ENCODE results near the gene PELI2.

PELI2 gene

DNA sequence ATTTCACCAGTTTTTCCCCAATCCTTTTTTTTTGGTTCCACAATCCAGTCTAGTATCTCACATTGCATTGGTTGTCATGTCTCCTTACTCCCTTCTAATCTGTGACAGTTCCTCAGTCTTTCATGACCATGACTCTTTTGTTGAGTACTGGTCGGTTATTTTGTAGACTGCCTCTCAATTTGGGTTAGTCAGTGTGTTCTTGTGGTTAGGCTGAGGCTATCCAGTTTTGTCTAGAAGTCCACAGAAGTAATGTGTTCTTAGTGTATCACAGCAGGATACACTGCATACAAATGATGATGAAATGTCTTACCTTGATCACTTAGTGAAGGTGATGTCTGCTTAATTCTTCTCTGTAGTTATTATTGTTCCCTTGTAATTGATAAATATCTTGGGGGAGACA, 24.8 kb downstream of the PELI2 start:
- H3K36me3 ChIP-seq (replicated peaks; ENCODE audit: insufficient read depth, low read length): no peaks in the 10 kb centered on the region
- no peaks in the 10 kb centered on the region for H3F3A ChIP-seq (ENCODE audit: insufficient read depth, low read length)
- DNase-seq: no peak
- H3K27me3 ChIP-seq (replicated peaks; ENCODE audit: insufficient read depth, low read length): no peaks in the 10 kb centered on the region
- H3K79me2 ChIP-seq (ENCODE audit: low read length): no peaks in the 10 kb centered on the region
- no peak overlapping the region for H2AFZ ChIP-seq (ENCODE audit: low read length)
- no peaks in the 10 kb centered on the region for H3K9me2 ChIP-seq (replicated peaks; ENCODE audit: insufficient read depth, low read length)
- H3K9ac ChIP-seq (ENCODE audit: low read length): no peak overlapping the region
- no peak overlapping the region for H3K4me2 ChIP-seq (ENCODE audit: low read depth, low read length)
- no peaks in the 10 kb centered on the region for H3K9me3 ChIP-seq (replicated peaks; ENCODE audit: insufficient read depth, low read length)
- H3K4me3 ChIP-seq (ENCODE audit: low read length): no peak overlapping the region
- TF ChIP-seq, protein P1, sequence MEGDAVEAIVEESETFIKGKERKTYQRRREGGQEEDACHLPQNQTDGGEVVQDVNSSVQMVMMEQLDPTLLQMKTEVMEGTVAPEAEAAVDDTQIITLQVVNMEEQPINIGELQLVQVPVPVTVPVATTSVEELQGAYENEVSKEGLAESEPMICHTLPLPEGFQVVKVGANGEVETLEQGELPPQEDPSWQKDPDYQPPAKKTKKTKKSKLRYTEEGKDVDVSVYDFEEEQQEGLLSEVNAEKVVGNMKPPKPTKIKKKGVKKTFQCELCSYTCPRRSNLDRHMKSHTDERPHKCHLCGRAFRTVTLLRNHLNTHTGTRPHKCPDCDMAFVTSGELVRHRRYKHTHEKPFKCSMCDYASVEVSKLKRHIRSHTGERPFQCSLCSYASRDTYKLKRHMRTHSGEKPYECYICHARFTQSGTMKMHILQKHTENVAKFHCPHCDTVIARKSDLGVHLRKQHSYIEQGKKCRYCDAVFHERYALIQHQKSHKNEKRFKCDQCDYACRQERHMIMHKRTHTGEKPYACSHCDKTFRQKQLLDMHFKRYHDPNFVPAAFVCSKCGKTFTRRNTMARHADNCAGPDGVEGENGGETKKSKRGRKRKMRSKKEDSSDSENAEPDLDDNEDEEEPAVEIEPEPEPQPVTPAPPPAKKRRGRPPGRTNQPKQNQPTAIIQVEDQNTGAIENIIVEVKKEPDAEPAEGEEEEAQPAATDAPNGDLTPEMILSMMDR (IDR thresholded peaks at IDR 0.05; ENCODE audit: low read length): no peak
- TF ChIP-seq EZH2phosphoT487 (IDR thresholded peaks at IDR 0.05; ENCODE audit: low read length) (no peak), EZH2 (optimal IDR thresholded peaks at IDR 0.05; ENCODE audit: low read depth, low read length) (no peak)
- no peak overlapping the region for H3K27ac ChIP-seq (ENCODE audit: low read length)
- H3K4me1 ChIP-seq (ENCODE audit: low read length): no peaks in the 10 kb centered on the region
- H4K20me1 ChIP-seq (ENCODE audit: insufficient read depth, low read length): no peaks in the 10 kb centered on the region

DNA sequence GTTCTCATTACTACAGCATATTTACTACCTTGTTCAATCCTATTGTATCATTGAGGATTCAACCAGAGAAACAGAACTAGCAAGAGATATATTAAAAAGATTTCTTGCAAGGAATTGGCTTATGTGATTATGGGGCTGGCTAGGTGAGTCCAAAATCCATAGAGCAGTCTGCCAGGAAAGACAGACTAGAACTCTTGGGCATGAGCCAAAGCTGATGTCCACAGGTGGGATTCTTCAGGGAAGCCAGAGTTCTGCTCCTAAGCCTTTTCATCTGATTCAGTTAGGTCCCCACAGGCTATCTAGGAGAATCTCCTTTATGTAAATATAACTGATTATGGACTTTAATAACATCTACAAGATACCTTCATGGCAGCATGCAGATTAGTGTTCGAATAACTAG, 26.0 kb downstream of the PELI2 start:
- TF ChIP-seq EZH2 (optimal IDR thresholded peaks at IDR 0.05; ENCODE audit: low read depth, low read length) (no peak), EZH2phosphoT487 (IDR thresholded peaks at IDR 0.05; ENCODE audit: low read length) (no peak)
- TF ChIP-seq, protein P1 (IDR thresholded peaks at IDR 0.05; ENCODE audit: low read length): no peak
- no peaks in the 10 kb centered on the region for H3K4me1 ChIP-seq (ENCODE audit: low read length)

DNA sequence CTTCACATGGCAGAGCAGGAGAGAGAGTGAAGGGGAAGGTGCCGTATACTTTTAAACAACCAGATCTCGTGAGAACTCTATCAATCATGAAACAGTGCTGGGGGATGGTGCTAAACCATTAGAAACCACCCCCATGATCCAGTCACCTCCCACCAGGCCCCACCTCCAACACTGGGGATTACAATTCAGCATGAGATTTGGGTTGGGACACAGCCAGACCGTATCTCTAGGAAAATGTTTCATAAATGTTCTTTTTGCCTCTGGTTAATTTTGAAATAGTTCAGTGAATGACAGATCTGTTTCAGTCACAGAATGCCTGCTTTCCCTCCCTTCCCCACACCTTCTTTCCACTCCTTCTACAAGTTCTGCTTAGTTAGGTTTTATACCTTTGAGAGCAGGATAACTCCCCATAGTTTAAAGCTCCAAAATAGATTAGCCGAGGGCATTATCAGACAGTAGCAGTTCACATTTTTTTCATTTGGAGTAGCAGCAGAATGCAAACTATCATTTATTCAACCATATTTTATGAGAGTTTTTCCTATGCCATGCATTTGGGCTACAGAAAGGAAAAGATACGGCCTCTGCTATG, 27.1 kb downstream of the PELI2 start:
- H3K9me3 ChIP-seq (replicated peaks; ENCODE audit: insufficient read depth, low read length): no peaks in the 10 kb centered on the region
- H3K9me2 ChIP-seq (replicated peaks; ENCODE audit: insufficient read depth, low read length): no peaks in the 10 kb centered on the region
- TF ChIP-seq EZH2phosphoT487 (IDR thresholded peaks at IDR 0.05; ENCODE audit: low read length) (no peak), EZH2 (optimal IDR thresholded peaks at IDR 0.05; ENCODE audit: low read depth, low read length) (no peak)
- TF ChIP-seq, protein P1 (IDR thresholded peaks at IDR 0.05; ENCODE audit: low read length): no peak
- H3K4me1 ChIP-seq (ENCODE audit: low read length): no peaks in the 10 kb centered on the region
- H3K4me3 ChIP-seq (ENCODE audit: low read length): no peak overlapping the region
- H3K36me3 ChIP-seq (replicated peaks; ENCODE audit: insufficient read depth, low read length): no peaks in the 10 kb centered on the region
- no peaks in the 10 kb centered on the region for H4K20me1 ChIP-seq (ENCODE audit: insufficient read depth, low read length)
- H3K4me2 ChIP-seq (ENCODE audit: low read depth, low read length): no peak overlapping the region
- no peaks in the 10 kb centered on the region for H3K27me3 ChIP-seq (replicated peaks; ENCODE audit: insufficient read depth, low read length)
- no peak overlapping the region for H2AFZ ChIP-seq (ENCODE audit: low read length)
- H3F3A ChIP-seq (ENCODE audit: insufficient read depth, low read length): no peaks in the 10 kb centered on the region
- DNase-seq: no peak
- H3K27ac ChIP-seq (ENCODE audit: low read length): no peak overlapping the region
- H3K9ac ChIP-seq (ENCODE audit: low read length): no peak overlapping the region
- no peaks in the 10 kb centered on the region for H3K79me2 ChIP-seq (ENCODE audit: low read length)

More for the DNA sequence above, 26.0 kb downstream of the PELI2 start:
- Histone ChIP-seq H3F3A (ENCODE audit: insufficient read depth, low read length) (no peaks in the 10 kb centered on the region), H2AFZ (ENCODE audit: low read length) (no peak overlapping the region), H4K20me1 (ENCODE audit: insufficient read depth, low read length) (no peaks in the 10 kb centered on the region), H3K9me2 (replicated peaks; ENCODE audit: insufficient read depth, low read length) (no peaks in the 10 kb centered on the region), H3K36me3 (replicated peaks; ENCODE audit: insufficient read depth, low read length) (no peaks in the 10 kb centered on the region), H3K9ac (ENCODE audit: low read length) (no peak overlapping the region), H3K4me2 (ENCODE audit: low read depth, low read length) (no peak overlapping the region), H3K4me3 (ENCODE audit: low read length) (no peak overlapping the region), H3K9me3 (replicated peaks; ENCODE audit: insufficient read depth, low read length) (no peaks in the 10 kb centered on the region), H3K27ac (ENCODE audit: low read length) (no peak overlapping the region), H3K27me3 (replicated peaks; ENCODE audit: insufficient read depth, low read length) (no peaks in the 10 kb centered on the region), H3K79me2 (ENCODE audit: low read length) (no peaks in the 10 kb centered on the region)
- DNase-seq: no peak
